Measurements from ENCODE around the gene DENND4C.

Gene DENND4C

DNA sequence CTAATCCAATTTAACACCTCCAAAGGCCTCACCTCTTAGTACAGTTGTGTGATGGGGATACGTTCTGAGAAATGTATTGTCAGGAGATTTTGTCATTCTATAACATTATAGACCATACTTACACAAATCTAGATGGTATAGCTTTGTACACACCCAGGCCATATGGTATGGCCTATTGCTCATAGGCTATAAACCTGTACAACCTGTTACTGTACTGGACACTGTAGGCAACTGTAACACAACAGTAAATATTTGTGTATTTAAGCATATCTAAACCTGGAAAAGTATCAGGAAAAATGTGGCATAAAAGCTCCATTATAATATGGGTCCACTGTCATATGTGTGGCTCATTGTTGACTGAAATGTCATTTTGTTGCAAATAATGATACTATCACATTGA lies 190.4 kb downstream of the DENND4C start:
- no peaks in the 10 kb centered on the region for H3K27me3 ChIP-seq (ENCODE audit: insufficient read depth, low read depth, severe bottlenecking)
- H3K9me3 ChIP-seq (ENCODE audit: severe bottlenecking): no peaks in the 10 kb centered on the region
- peaks cover 9% of the 10 kb centered on the region for H3K36me3 ChIP-seq
- TF ChIP-seq, protein P1, sequence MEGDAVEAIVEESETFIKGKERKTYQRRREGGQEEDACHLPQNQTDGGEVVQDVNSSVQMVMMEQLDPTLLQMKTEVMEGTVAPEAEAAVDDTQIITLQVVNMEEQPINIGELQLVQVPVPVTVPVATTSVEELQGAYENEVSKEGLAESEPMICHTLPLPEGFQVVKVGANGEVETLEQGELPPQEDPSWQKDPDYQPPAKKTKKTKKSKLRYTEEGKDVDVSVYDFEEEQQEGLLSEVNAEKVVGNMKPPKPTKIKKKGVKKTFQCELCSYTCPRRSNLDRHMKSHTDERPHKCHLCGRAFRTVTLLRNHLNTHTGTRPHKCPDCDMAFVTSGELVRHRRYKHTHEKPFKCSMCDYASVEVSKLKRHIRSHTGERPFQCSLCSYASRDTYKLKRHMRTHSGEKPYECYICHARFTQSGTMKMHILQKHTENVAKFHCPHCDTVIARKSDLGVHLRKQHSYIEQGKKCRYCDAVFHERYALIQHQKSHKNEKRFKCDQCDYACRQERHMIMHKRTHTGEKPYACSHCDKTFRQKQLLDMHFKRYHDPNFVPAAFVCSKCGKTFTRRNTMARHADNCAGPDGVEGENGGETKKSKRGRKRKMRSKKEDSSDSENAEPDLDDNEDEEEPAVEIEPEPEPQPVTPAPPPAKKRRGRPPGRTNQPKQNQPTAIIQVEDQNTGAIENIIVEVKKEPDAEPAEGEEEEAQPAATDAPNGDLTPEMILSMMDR (IDR thresholded peaks at IDR 0.05; ENCODE audit: low read depth, low read length): no peak
- no peak overlapping the region for H3K4me3 ChIP-seq (ENCODE audit: low read depth, low read length)
- H3K27ac ChIP-seq: no peak overlapping the region
- no peak for DNase-seq
